Gastroesophageal sphincter (tissue), 3 donors: ENCODE results near the gene LAG3.

ENCODE experiments used
- CTCF ChIP-seq, 4 experiments: fragments of 200-600 bp in 2 of 4; fragments of 450-650 bp in 2 of 4; sonication (generic) in 1 of 4; IDR thresholded peaks; one replicate each; pipeline ENCODE4 v1.5.1; 2017 to 2019; ENCODE audit warnings: antibody characterized with exemption in 4 of 4, mild to moderate bottlenecking in 2 of 4, moderate library complexity in 2 of 4
- POLR2A ChIP-seq, 2 donors: fragments of 450-650 bp; IDR thresholded peaks; one replicate each; pipeline ENCODE4 v1.6.1; 2017; ENCODE audit warnings: antibody characterized with exemption in 2 of 2, mild to moderate bottlenecking in 2 of 2, moderate library complexity in 1 of 2
- POLR2AphosphoS5 ChIP-seq: sonication (generic); formaldehyde crosslinking; IDR thresholded peaks from one replicate; pipeline ENCODE4 v1.6.1; 2017; ENCODE audit warnings: antibody characterized with exemption

GRCh38 chr12:6763380-6763779 lies 8.9 kb upstream of the LAG3 start:
- TF ChIP-seq POLR2AphosphoS5 (no peak), CTCF (IDR thresholded peaks at IDR 0.05) (no peak), POLR2A (IDR thresholded peaks at IDR 0.05) (no peak)
